Heart left ventricle (tissue), 16 donors: ENCODE measurements around the gene NINL. TPM values are rescaled to one million over a fixed set of nuclear protein-coding genes. Genes with fewer than 3 reads are reported as not detected.
A peak's percentile ranks its signal among the peaks of the same experiment; 100 is the strongest.
"Not testable (repeated sequence)": the region's sequence is repeated elsewhere in the genome, so short reads cannot be mapped to it uniquely, and the experiment has no call there.

Experiments used
- ATAC-seq, 4 donors: fragments of 200-7000 bp; cut with Tn5 transposase; one replicate each; pipeline ENCODE4 v1.9.1; 2020 to 2022; ENCODE audit warnings: moderate library complexity in 4 of 4, mild to moderate bottlenecking in 3 of 4, moderate number of reproducible peaks in 1 of 4
- DNase-seq, 5 donors: peaks; one replicate each; pipeline ENCODE4 v3.0.0-alpha.2; 2020
- H3K27ac ChIP-seq, 12 donors: fragments of 200-600 bp; sonication (generic) in 4 of 12; one replicate each; pipeline versions ENCODE4 v1.5.0 to v1.8.0; 2016 to 2022; ENCODE audit warnings: mild to moderate bottlenecking in 2 of 12
- H3K27me3 ChIP-seq, 9 donors: fragments of 200-600 bp; sonication (generic) in 2 of 9; one replicate each; pipeline versions ENCODE4 v1.5.1 to v1.8.0; 2016 to 2022; ENCODE audit warnings: mild to moderate bottlenecking in 3 of 9
- H3K36me3 ChIP-seq, 9 donors: fragments of 200-600 bp; sonication (generic) in 2 of 9; one replicate each; pipeline versions ENCODE4 v1.5.0 to v1.8.0; 2018 to 2022; ENCODE audit warnings: mild to moderate bottlenecking in 2 of 9
- H3K4me1 ChIP-seq, 12 donors: fragments of 200-600 bp; sonication (generic) in 4 of 12; one replicate each; pipeline versions ENCODE4 v1.5.0 to v1.8.0; 2016 to 2022; ENCODE audit warnings: mild to moderate bottlenecking in 3 of 12
- H3K4me3 ChIP-seq, 12 donors: fragments of 200-600 bp; sonication (generic) in 4 of 12; one replicate each; pipeline versions ENCODE4 v1.5.0 to v1.8.0; 2017 to 2022; ENCODE audit warnings: mild to moderate bottlenecking in 9 of 12, moderate library complexity in 4 of 12
- H3K9me3 ChIP-seq, 12 donors: fragments of 200-600 bp; sonication (generic) in 4 of 12; one replicate each; pipeline versions ENCODE4 v1.5.0 to v1.8.0; 2016 to 2022; ENCODE audit warnings: mild to moderate bottlenecking in 1 of 12
- POLR2A ChIP-seq, 2 donors: fragments of 450-650 bp; IDR thresholded peaks; one replicate each; pipeline ENCODE4 v1.6.1; 2017; ENCODE audit warnings: antibody characterized with exemption in 2 of 2, mild to moderate bottlenecking in 2 of 2, moderate library complexity in 2 of 2
- WGBS, 4 donors: extraction: QIAGEN DNeasy Blood & Tissue Kit in 2 of 4; methylation state at CpG; one replicate each; pipeline versions ENCODE4 v1.1.5 to v1.1.7; 2013 to 2018; 5-methylcytosine and 5-hydroxymethylcytosine counted together
- intact Hi-C, 10 donors: fragments of 100-400 bp; cut with DNase I; formaldehyde crosslinking; loops; one replicate each; pipeline versions ENCODE4 v1.11.1 to v1.14.2; 2022
- polyA plus RNA-seq, 2 donors: library from polyadenylated mRNA; stranded (reverse); fragments of 200-250 nt; gene quantifications; one replicate each; pipeline ENCODE4 v1.2.3, GENCODE V29; 2013
- total RNA-seq, 9 donors: library from RNA; depleted of rRNA in 2 of 9; stranded (reverse); fragments of >200 nt in 2 of 9; fragmentation: NEBNext Ultra II Directional in 3 of 9; extraction: Animal tissue kit (Norgen Biotek cat#: 25700) in 3 of 9; gene quantifications; one replicate each; pipeline versions ENCODE4 v1.1.0 to v1.2.4, GENCODE V29; 2016 to 2023
- TF ChIP-seq, protein P1 (sequence below), 12 donors: fragments of 200-600 bp; sonication (generic) in 4 of 12; IDR thresholded peaks; one replicate each; pipeline versions ENCODE4 v1.5.0 to v1.8.0; 2018 to 2022; ENCODE audit warnings: antibody characterized with exemption in 12 of 12, mild to moderate bottlenecking in 5 of 12
- donor health status: ischemic (EF 13 %, LVEDD 7.1; RV severe dilation, severe dysfunction).
- donor health status: healthy with polysubstance abuse.
- donor health status: DM: no; HTN: yes; CAD: no.
- donor health status: DM: no; HTN: no; CAD: no.
- donor health status: ischemic (EF 25% LVEDD 6.9; RV normal size, moderate dysfunction).
- donor health status: ischemic (EF 25% LVEDD 5.7; RV mildly dilated, moderate dysfunction).
- donor health status: healthy.
- donor health status: DM: yes; HTN: yes; CAD: no.
- donor health status: ischemic (EF 35%, LVEDD 5.7; RV mildly dilated, moderate dysfunction).
- donor health status: nonischemic (EF 11% LVEDD 7.7; RV severe dilation, severe dysfunction).
- donor health status: DM: yes; HTN: yes; CAD: no.
- donor health status: PGD.
- donor health status: ischemic (EF 29% LVEDD 5.4; RV normal size, mild dysfunction).
- donor health status: nonischemic (EF 23%, LVEDD 6.1; RV moderate dilation, normal function).

Gene NINL
- total and polyA plus RNA-seq, 11 donors, result 0.78 to 7.1 (median 2.9) TPM

DNA sequence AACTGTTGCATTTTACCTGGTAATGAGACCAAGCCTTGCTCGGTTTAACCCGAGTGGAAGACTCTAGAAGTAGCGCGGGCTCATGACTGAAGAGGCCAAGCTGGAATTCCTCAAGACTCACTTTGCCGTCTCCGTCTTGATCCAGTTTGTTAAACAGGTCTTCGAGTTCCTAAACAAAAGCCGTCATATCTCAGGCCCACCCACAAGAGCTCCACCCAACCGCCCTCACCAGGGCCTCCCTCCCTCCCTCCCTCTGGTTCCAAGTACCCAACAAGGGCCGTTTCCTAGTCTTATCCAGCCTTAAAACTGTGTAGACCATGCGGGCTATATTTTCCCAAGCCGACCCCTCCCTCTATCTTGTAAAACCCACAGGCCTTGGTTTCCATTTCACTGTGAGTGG is 81.4 kb downstream of the NINL start:
- TF ChIP-seq, protein P1, sequence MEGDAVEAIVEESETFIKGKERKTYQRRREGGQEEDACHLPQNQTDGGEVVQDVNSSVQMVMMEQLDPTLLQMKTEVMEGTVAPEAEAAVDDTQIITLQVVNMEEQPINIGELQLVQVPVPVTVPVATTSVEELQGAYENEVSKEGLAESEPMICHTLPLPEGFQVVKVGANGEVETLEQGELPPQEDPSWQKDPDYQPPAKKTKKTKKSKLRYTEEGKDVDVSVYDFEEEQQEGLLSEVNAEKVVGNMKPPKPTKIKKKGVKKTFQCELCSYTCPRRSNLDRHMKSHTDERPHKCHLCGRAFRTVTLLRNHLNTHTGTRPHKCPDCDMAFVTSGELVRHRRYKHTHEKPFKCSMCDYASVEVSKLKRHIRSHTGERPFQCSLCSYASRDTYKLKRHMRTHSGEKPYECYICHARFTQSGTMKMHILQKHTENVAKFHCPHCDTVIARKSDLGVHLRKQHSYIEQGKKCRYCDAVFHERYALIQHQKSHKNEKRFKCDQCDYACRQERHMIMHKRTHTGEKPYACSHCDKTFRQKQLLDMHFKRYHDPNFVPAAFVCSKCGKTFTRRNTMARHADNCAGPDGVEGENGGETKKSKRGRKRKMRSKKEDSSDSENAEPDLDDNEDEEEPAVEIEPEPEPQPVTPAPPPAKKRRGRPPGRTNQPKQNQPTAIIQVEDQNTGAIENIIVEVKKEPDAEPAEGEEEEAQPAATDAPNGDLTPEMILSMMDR (IDR thresholded peaks at IDR 0.05), result no peak
- no peak for TF ChIP-seq POLR2A (IDR thresholded peaks at IDR 0.05)
- Histone ChIP-seq H3K27ac (no peak overlapping the region), H3K36me3 (peaks cover 0 to 10% (median 0%) of the 10 kb centered on the region in 9 donors), H3K9me3 (no peaks in the 10 kb centered on the region), H3K27me3 (no peaks in the 10 kb centered on the region), H3K4me3 (no peak overlapping the region), H3K4me1 (no peaks in the 10 kb centered on the region)
- DNase-seq, result no peak
- 91 to 94% (median 93%) methylated on average over 12 of the region's 12 CpGs for WGBS, 4 donors
- ATAC-seq, result no peak
- intact Hi-C loops, result loop anchor here in 1 of 10 donors (10.0 kb wide), 1 partner anchor 59 kb away; no protein-coding TSS in a partner anchor

- not testable (repeated sequence) for H3K27ac ChIP-seq, H3K9me3 ChIP-seq, H3K27me3 ChIP-seq, DNase-seq, H3K4me3 ChIP-seq, H3K4me1 ChIP-seq, ATAC-seq, H3K36me3 ChIP-seq
- intact Hi-C loops, result loop anchor here in 1 of 10 donors (10.0 kb wide), 1 partner anchor 58 kb away; no protein-coding TSS in a partner anchor
- 87 to 91% (median 90%) methylated on average over 4 to 6 of the region's 6 CpGs for whole genome bisulfite sequencing, 4 donors
Observed at GRCh38 chr20:25503051-25503639, 82.2 kb downstream of the NINL start.

DNA sequence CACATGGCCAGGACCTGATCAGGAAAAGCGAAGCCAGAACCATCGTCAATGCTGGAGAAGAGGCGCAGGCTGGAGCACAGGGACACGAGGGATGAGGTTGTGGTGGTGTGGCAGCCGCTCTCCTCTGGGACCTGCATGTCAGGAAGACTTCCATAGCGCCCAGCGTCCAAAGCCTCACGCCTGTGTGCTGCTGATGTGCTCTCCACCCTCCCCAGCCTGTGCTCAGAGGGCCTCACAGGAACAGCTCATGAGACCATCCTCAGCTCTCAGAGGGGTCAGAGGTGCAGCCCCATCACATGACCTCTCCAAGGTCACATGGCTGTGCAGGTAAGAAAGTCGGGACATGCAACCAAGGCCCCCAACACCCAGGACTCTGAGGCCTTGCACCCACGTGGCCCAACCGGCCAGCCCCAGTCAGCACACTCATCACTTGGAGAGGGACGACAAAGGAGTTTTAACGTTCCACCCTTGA is 84.4 kb downstream of the NINL start:
- H3K27ac ChIP-seq, result no peak overlapping the region
- H3K4me1 ChIP-seq, result no peaks in the 10 kb centered on the region
- no peaks in the 10 kb centered on the region for H3K27me3 ChIP-seq
- intact Hi-C loops, result loop anchor here in 1 of 10 donors (10.0 kb wide), 1 partner anchor 56 kb away; no protein-coding TSS in a partner anchor
- H3K9me3 ChIP-seq, result no peaks in the 10 kb centered on the region
- peaks cover 0 to 12% (median 0%) of the 10 kb centered on the region in 9 donors for H3K36me3 ChIP-seq
- H3K4me3 ChIP-seq, result no peak overlapping the region
- DNase-seq, result no peak
- peak in 1 of 4 donors; percentile 9 for ATAC-seq
- 88 to 91% (median 90%) methylated on average over 13 of the region's 13 CpGs for WGBS, 4 donors
- no peak for TF ChIP-seq POLR2A (IDR thresholded peaks at IDR 0.05)
- TF ChIP-seq, protein P1 (IDR thresholded peaks at IDR 0.05), result no peak

DNA sequence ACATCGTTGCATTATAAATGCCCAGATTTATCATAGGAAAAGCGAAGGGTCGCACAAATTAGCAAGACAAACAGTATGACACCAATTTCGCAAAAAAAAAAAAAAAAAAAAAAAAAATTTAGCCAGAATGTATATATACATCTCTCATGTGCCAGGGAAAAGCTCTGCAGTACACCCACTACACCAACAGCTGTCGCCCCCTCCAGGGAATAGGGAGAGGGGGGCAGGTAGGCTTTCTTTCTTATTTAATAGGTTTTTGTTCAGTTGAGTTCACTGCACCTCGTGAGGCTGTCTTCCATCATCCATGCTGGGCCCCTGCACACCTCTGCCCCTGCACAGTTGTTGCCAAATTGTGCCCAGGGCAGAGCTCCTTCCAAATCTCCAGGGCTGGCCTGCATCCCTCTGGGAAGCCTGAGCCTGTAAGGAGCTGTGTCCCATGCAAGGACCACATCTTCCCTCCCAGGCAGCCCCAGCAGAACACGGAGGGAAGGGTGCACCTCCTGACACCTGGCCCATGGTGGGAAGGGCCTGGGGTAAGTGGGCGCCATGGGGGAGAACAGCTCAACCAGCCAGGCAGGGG is 85.4 kb downstream of the NINL start:
- Histone ChIP-seq H3K27me3 (no peaks in the 10 kb centered on the region), H3K36me3 (peaks cover 0 to 12% (median 0%) of the 10 kb centered on the region in 9 donors), H3K9me3 (no peaks in the 10 kb centered on the region), H3K27ac (no peak overlapping the region), H3K4me3 (no peak overlapping the region), H3K4me1 (no peaks in the 10 kb centered on the region)
- 87 to 94% (median 92%) methylated on average over 7 to 8 of the region's 8 CpGs for WGBS, 4 donors
- DNase-seq (no peak), ATAC-seq (no peak)
- TF ChIP-seq, protein P1 (IDR thresholded peaks at IDR 0.05), result no peak
- TF ChIP-seq POLR2A (IDR thresholded peaks at IDR 0.05), result no peak
- intact Hi-C loops, result loop anchor here in 1 of 10 donors (10.0 kb wide), 1 partner anchor 55 kb away; no protein-coding TSS in a partner anchor
